CD8-positive, alpha-beta memory T cell (primary cell): Measurements from ENCODE around the gene PPARD. TPM values are rescaled to one million over a fixed set of nuclear protein-coding genes. Genes with fewer than 3 reads are reported as not detected.

Source experiments
- CTCF ChIA-PET: fragments of 350-600 bp; sonication (Branson Sonifier 250); formaldehyde crosslinking; loops from one replicate; lab custom pipeline; 2021; ENCODE audit warnings: antibody characterized with exemption; lab: Charles Lee
- POLR2A ChIA-PET: fragments of 350-600 bp; sonication (Branson Sonifier 250); formaldehyde crosslinking; loops from one replicate; lab custom pipeline; 2021; ENCODE audit warnings: antibody characterized with exemption; lab: Charles Lee
- DNase-seq, 5 donors: peaks; one replicate each; pipeline versions ENCODE4 v3.0.0 to v3.0.0-alpha.2; 2020 to 2022; ENCODE audit warnings: mixed read lengths in 1 of 5
- H3K27ac ChIP-seq: one replicate; pipeline ENCODE4 v1.7.0; 2013; ENCODE audit warnings: low read depth, mild to moderate bottlenecking, low read length, moderate library complexity
- H3K27me3 ChIP-seq: 2 replicates; pipeline ENCODE4 v1.7.0; 2013; ENCODE audit warnings: low read length, mild to moderate bottlenecking; ENCODE audit not compliant: insufficient read depth, poor library complexity, severe bottlenecking
- H3K36me3 ChIP-seq: 2 replicates; pipeline ENCODE4 v1.7.0; 2013; ENCODE audit warnings: mild to moderate bottlenecking, low read length, moderate library complexity; ENCODE audit not compliant: insufficient read depth
- H3K4me1 ChIP-seq: 2 replicates; pipeline ENCODE4 v1.7.0; 2013; ENCODE audit warnings: mild to moderate bottlenecking, low read length, moderate library complexity; ENCODE audit not compliant: insufficient read depth
- H3K4me3 ChIP-seq: 2 replicates; pipeline ENCODE4 v1.7.0; 2013; ENCODE audit warnings: mild to moderate bottlenecking, low read length
- H3K9me3 ChIP-seq: 2 replicates; pipeline ENCODE4 v1.7.0; 2013; ENCODE audit warnings: mild to moderate bottlenecking, low read length
- H3K27ac Mint-ChIP-seq, 8 donors: one replicate each; pipeline ENCODE4 v1.8.0; 2020 to 2021; ENCODE audit warnings: mixed read lengths in 8 of 8, mild to moderate bottlenecking in 6 of 8, inconsistent platforms in 3 of 8, moderate library complexity in 3 of 8
- H3K27me3 Mint-ChIP-seq, 2 donors: one replicate each; pipeline ENCODE4 v1.8.0; 2020 to 2021; ENCODE audit warnings: mixed read lengths in 2 of 2, mild to moderate bottlenecking in 1 of 2, moderate library complexity in 1 of 2
- H3K36me3 Mint-ChIP-seq, 3 donors: one replicate each; pipeline ENCODE4 v1.8.0; 2020 to 2021; ENCODE audit warnings: mixed read lengths in 3 of 3, inconsistent platforms in 1 of 3, mild to moderate bottlenecking in 1 of 3
- H3K4me1 Mint-ChIP-seq, 3 donors: one replicate each; pipeline ENCODE4 v1.8.0; 2020 to 2021; ENCODE audit warnings: mixed read lengths in 3 of 3, inconsistent platforms in 1 of 3, mild to moderate bottlenecking in 1 of 3
- H3K4me3 Mint-ChIP-seq, 7 donors: one replicate each; pipeline ENCODE4 v1.8.0; 2020 to 2021; ENCODE audit warnings: mixed read lengths in 7 of 7, mild to moderate bottlenecking in 6 of 7, moderate library complexity in 4 of 7, inconsistent platforms in 2 of 7
- H3K9me3 Mint-ChIP-seq, 5 donors: one replicate each; pipeline ENCODE4 v1.8.0; 2020 to 2022; ENCODE audit warnings: mixed read lengths in 5 of 5, mild to moderate bottlenecking in 3 of 5, moderate library complexity in 2 of 5, inconsistent platforms in 1 of 5
- polyA plus RNA-seq: library from polyadenylated mRNA; unstranded; fragments of 300-500 nt; fragmentation: Illumina TruSeq; gene quantifications from one replicate; pipeline ENCODE4 v1.2.3, GENCODE V29; 2021
- total RNA-seq, 2 experiments: library from RNA; stranded (reverse); gene quantifications; one replicate each; pipeline ENCODE4 v1.2.3, GENCODE V29; 2021

The PPARD gene
- total and polyA plus RNA-seq, 3 experiments from 2014 or later, result 7.7 to 16.2 (median 14.8) TPM

GRCh38 chr6:35365594-35366203, 23.3 kb downstream of the PPARD start:
- ChIA-PET CTCF (interaction anchor here (0.8 kb wide), 1 partner anchor 71 kb away, joined by 3 read pairs; no protein-coding TSS in a partner anchor), POLR2A (interaction anchor here (1.6 kb wide), 1 partner anchor 17 kb away, joined by 5 read pairs; no protein-coding TSS in a partner anchor)
- Mint-ChIP-seq H3K4me1 (peaks cover 53 to 75% (median 74%) of the 10 kb centered on the region in 3 donors), H3K36me3 (peaks cover 5 to 12% (median 8%) of the 10 kb centered on the region in 3 donors), H3K9me3 (no peaks in the 10 kb centered on the region), H3K27me3 (no peaks in the 10 kb centered on the region), H3K27ac (peak overlapping the region in 7 of 8 donors; percentile 15 to 76 (median 51)), H3K4me3 (peak overlapping the region in 1 of 7 donors; percentile 60)
- no peaks in the 10 kb centered on the region for H3K36me3 ChIP-seq
- peaks cover 44% of the 10 kb centered on the region for H3K4me1 ChIP-seq
- no peak overlapping the region for H3K27ac ChIP-seq
- no peaks in the 10 kb centered on the region for H3K27me3 ChIP-seq
- H3K9me3 ChIP-seq, result no peaks in the 10 kb centered on the region
- no peak for DNase-seq
- H3K4me3 ChIP-seq, result no peak overlapping the region

GRCh38 chr6:35366204-35366596, 23.8 kb downstream of the PPARD start:
- H3K9me3 Mint-ChIP-seq, result no peaks in the 10 kb centered on the region
- H3K27ac ChIP-seq, result no peak overlapping the region
- peaks cover 5 to 8% (median 8%) of the 10 kb centered on the region in 3 donors for H3K36me3 Mint-ChIP-seq
- H3K4me3 ChIP-seq, result no peak overlapping the region
- H3K36me3 ChIP-seq, result no peaks in the 10 kb centered on the region
- no peaks in the 10 kb centered on the region for H3K27me3 Mint-ChIP-seq
- H3K4me3 Mint-ChIP-seq, result no peak overlapping the region
- POLR2A ChIA-PET, result interaction anchor here (1.6 kb wide), 1 partner anchor 17 kb away, joined by 5 read pairs; no protein-coding TSS in a partner anchor
- H3K4me1 Mint-ChIP-seq, result peaks cover 56 to 75% (median 74%) of the 10 kb centered on the region in 3 donors
- peaks cover 49% of the 10 kb centered on the region for H3K4me1 ChIP-seq
- H3K9me3 ChIP-seq, result no peaks in the 10 kb centered on the region
- no peak for DNase-seq
- CTCF ChIA-PET, result no interaction called here
- H3K27ac Mint-ChIP-seq, result peak overlapping the region in 4 of 8 donors; percentile 15 to 76 (median 44)
- no peaks in the 10 kb centered on the region for H3K27me3 ChIP-seq

GRCh38 chr6:35367646-35368037, 25.3 kb downstream of the PPARD start:
- peaks cover 5 to 11% (median 5%) of the 10 kb centered on the region in 3 donors for H3K36me3 Mint-ChIP-seq
- POLR2A ChIA-PET, result no interaction called here
- peak overlapping the region in 6 of 8 donors; percentile 6 to 72 (median 50) for H3K27ac Mint-ChIP-seq
- H3K9me3 Mint-ChIP-seq, result no peaks in the 10 kb centered on the region
- Histone ChIP-seq H3K4me3 (no peak overlapping the region), H3K36me3 (no peaks in the 10 kb centered on the region), H3K9me3 (no peaks in the 10 kb centered on the region), H3K27ac (no peak overlapping the region), H3K4me1 (peaks cover 50% of the 10 kb centered on the region), H3K27me3 (no peaks in the 10 kb centered on the region)
- H3K27me3 Mint-ChIP-seq, result no peaks in the 10 kb centered on the region
- DNase-seq, result no peak
- CTCF ChIA-PET, result interaction anchor here (1.1 kb wide), 1 partner anchor 82 kb away, joined by 3 read pairs; no protein-coding TSS in a partner anchor
- peaks cover 59 to 75% (median 71%) of the 10 kb centered on the region in 3 donors for H3K4me1 Mint-ChIP-seq
- H3K4me3 Mint-ChIP-seq, result no peak overlapping the region

- H3K9me3 ChIP-seq, result no peaks in the 10 kb centered on the region
- peaks cover 45% of the 10 kb centered on the region for H3K4me1 ChIP-seq
- Mint-ChIP-seq H3K9me3 (no peaks in the 10 kb centered on the region), H3K4me1 (peaks cover 57 to 74% (median 69%) of the 10 kb centered on the region in 3 donors), H3K27me3 (no peaks in the 10 kb centered on the region), H3K4me3 (peak overlapping the region in 4 of 7 donors; percentile 12 to 46 (median 30)), H3K36me3 (peaks cover 5 to 11% (median 6%) of the 10 kb centered on the region in 3 donors), H3K27ac (peak overlapping the region; percentile 9 to 77 (median 56))
- H3K27ac ChIP-seq, result no peak overlapping the region
- no peaks in the 10 kb centered on the region for H3K36me3 ChIP-seq
- ChIA-PET CTCF (interaction anchor here (1.1 kb wide), 1 partner anchor 81 kb away, joined by 3 read pairs; no protein-coding TSS in a partner anchor), POLR2A (interaction anchor here (1.0 kb wide), 1 partner anchor 83 kb away, joined by 3 read pairs; the partner anchor contains the start of gene FANCE)
- H3K4me3 ChIP-seq, result no peak overlapping the region
- no peaks in the 10 kb centered on the region for H3K27me3 ChIP-seq
- peak in 1 of 5 donors; percentile 14 for DNase-seq
Observed at GRCh38 chr6:35368038-35368887, 25.9 kb downstream of the PPARD start.

- Histone ChIP-seq H3K27me3 (no peaks in the 10 kb centered on the region), H3K4me3 (peak overlapping the region; percentile 1), H3K4me1 (peaks cover 45% of the 10 kb centered on the region), H3K9me3 (no peaks in the 10 kb centered on the region), H3K27ac (no peak overlapping the region), H3K36me3 (no peaks in the 10 kb centered on the region)
- Mint-ChIP-seq H3K27me3 (no peaks in the 10 kb centered on the region), H3K36me3 (peaks cover 6 to 13% (median 7%) of the 10 kb centered on the region in 3 donors), H3K4me1 (peaks cover 55 to 72% (median 71%) of the 10 kb centered on the region in 3 donors), H3K9me3 (no peaks in the 10 kb centered on the region), H3K27ac (peak overlapping the region; percentile 7 to 90 (median 68)), H3K4me3 (peak overlapping the region in 6 of 7 donors; percentile 64 to 78 (median 73))
- CTCF ChIA-PET, result no interaction called here
- no peak for DNase-seq
- POLR2A ChIA-PET, result no interaction called here
Observed at GRCh38 chr6:35370124-35370741, 27.9 kb downstream of the PPARD start.

- Histone ChIP-seq H3K9me3 (no peaks in the 10 kb centered on the region), H3K4me3 (no peak overlapping the region), H3K27me3 (no peaks in the 10 kb centered on the region), H3K27ac (no peak overlapping the region), H3K4me1 (peaks cover 40% of the 10 kb centered on the region), H3K36me3 (no peaks in the 10 kb centered on the region)
- Mint-ChIP-seq H3K27me3 (no peaks in the 10 kb centered on the region), H3K4me1 (peaks cover 54 to 69% (median 66%) of the 10 kb centered on the region in 3 donors), H3K4me3 (peak overlapping the region in 6 of 7 donors; percentile 21 to 78 (median 73)), H3K9me3 (no peaks in the 10 kb centered on the region), H3K36me3 (peaks cover 6 to 13% (median 7%) of the 10 kb centered on the region in 3 donors), H3K27ac (peak overlapping the region; percentile 5 to 90 (median 66))
- ChIA-PET CTCF (interaction anchor here (1.2 to 1.5 kb wide), 2 partner anchors 19 to 130 kb away, joined by 3 read pairs; no protein-coding TSS in a partner anchor), POLR2A (no interaction called here)
- DNase-seq, result no peak
Observed at GRCh38 chr6:35370785-35371493, 28.6 kb downstream of the PPARD start.
